ENCODE data around the gene AZIN2. TPM values are rescaled to one million over a fixed set of nuclear protein-coding genes. Genes with fewer than 3 reads are reported as not detected.

The AZIN2 gene
- total and polyA plus RNA-seq, 2 of the 13 experiments (the other 11 are each of a cell fraction or from before 2014, with no cell fraction given) = 1.7 to 3.5 TPM

- TF ChIP-seq ZSCAN29 (CRISPR knock-in tag; conservative IDR thresholded peaks at IDR 0.05) (peak; percentile 83; the same call in 1 of the 2 replicates), ZBTB2 (CRISPR knock-in tag; IDR thresholded peaks at IDR 0.05; ENCODE audit: low read depth) (peak; percentile 75; the same call in 1 of the 2 replicates), ZNF263 (CRISPR knock-in tag; IDR thresholded peaks at IDR 0.05) (no peak), PHF8 (CRISPR knock-in tag; IDR thresholded peaks at IDR 0.05) (peak; percentile 83), ZBTB34 (CRISPR knock-in tag; IDR thresholded peaks at IDR 0.05) (no peak; the same call in 1 of the 2 replicates), CREB1 (IDR thresholded peaks at IDR 0.05) (peak; percentile 78), CREB1 (CRISPR knock-in tag; IDR thresholded peaks at IDR 0.05) (peak; percentile 97), ZBTB46 (CRISPR knock-in tag; IDR thresholded peaks at IDR 0.05; ENCODE audit: borderline replicate concordance) (no peak), ZNF331 (CRISPR knock-in tag; IDR thresholded peaks at IDR 0.05) (peak; percentile 92), MLX (CRISPR knock-in tag; IDR thresholded peaks at IDR 0.05) (peak; percentile 66; the same call in 1 of the 2 replicates), NFE2L2 (IDR thresholded peaks at IDR 0.05; ENCODE audit: low read length) (no peak), FOXM1 (CRISPR knock-in tag; IDR thresholded peaks at IDR 0.05) (no peak), MED8 (CRISPR knock-in tag; IDR thresholded peaks at IDR 0.05; ENCODE audit: insufficient replicate concordance) (no peak), WIZ (CRISPR knock-in tag; IDR thresholded peaks at IDR 0.05) (no peak), AFF4 (CRISPR knock-in tag; IDR thresholded peaks at IDR 0.05) (no peak; the same call in 1 of the 2 replicates), ZSCAN30 (CRISPR knock-in tag; IDR thresholded peaks at IDR 0.05) (0 out of 2 replicates have a peak, but pooled peaks have one; percentile 31), SSRP1 (CRISPR knock-in tag; IDR thresholded peaks at IDR 0.05) (0 out of 2 replicates have a peak, but pooled peaks have one; percentile 25)
Observed at GRCh38 chr1:33127001-33127823, 46.3 kb downstream of the AZIN2 start (continued).

Data from HepG2 (cell line).